HepG2 (cell line): ENCODE results near the gene GGCT. TPM values are rescaled to one million over a fixed set of nuclear protein-coding genes. Genes with fewer than 3 reads are reported as not detected.

ENCODE experiments used
- ARNT ChIP-seq: fragments of 450-650 bp; IDR thresholded peaks from 2 replicates; pipeline ENCODE4 v1.6.1; 2017
- DBP ChIP-seq: sonication (generic); formaldehyde crosslinking; IDR thresholded peaks from 2 replicates; pipeline ENCODE4 v1.4.0; 2020; ENCODE audit warnings: missing genetic modification reagents; ENCODE audit errors: not compliant biosample characterization
- GLMP ChIP-seq: sonication (generic); formaldehyde crosslinking; IDR thresholded peaks from 2 replicates; pipeline ENCODE4 v1.9.0; 2021; ENCODE audit warnings: missing genetic modification reagents, mild to moderate bottlenecking, borderline replicate concordance
- RAD51 ChIP-seq: fragments of 450-650 bp; IDR thresholded peaks from 2 replicates; pipeline ENCODE4 v1.6.1; 2016; ENCODE audit warnings: borderline replicate concordance
- SAFB2 ChIP-seq: sonication (generic); formaldehyde crosslinking; IDR thresholded peaks from 2 replicates; pipeline ENCODE4 v1.5.1; 2020; ENCODE audit warnings: missing genetic modification reagents, low read depth, mild to moderate bottlenecking, borderline replicate concordance
- SMAD9 ChIP-seq: sonication (generic); formaldehyde crosslinking; IDR thresholded peaks from 2 replicates; pipeline ENCODE4 v1.5.1; 2020; ENCODE audit warnings: mild to moderate bottlenecking, missing genetic modification reagents
- SRSF1 ChIP-seq: fragments of 200-400 bp; formaldehyde crosslinking; optimal IDR thresholded peaks from 2 replicates; pipeline ENCODE3; 2017; ENCODE audit warnings: mild to moderate bottlenecking, low read depth, low read length, moderate library complexity
- ZGPAT ChIP-seq: IDR thresholded peaks from 2 replicates; pipeline ENCODE4 v1.6.1; 2016; ENCODE audit warnings: mild to moderate bottlenecking
- ZNF331 ChIP-seq: sonication (generic); formaldehyde crosslinking; IDR thresholded peaks from 2 replicates; pipeline ENCODE4 v1.4.0; 2020; ENCODE audit warnings: missing genetic modification reagents
- ZNF646 ChIP-seq: sonication (generic); formaldehyde crosslinking; IDR thresholded peaks from 2 replicates; pipeline ENCODE4 v1.9.0; 2021; ENCODE audit warnings: mild to moderate bottlenecking, missing genetic modification reagents
- polyA plus RNA-seq, 8 experiments: library from polyadenylated mRNA; depleted of rRNA in 3 of 8; stranded (reverse) in 7 of 8; unstranded in 1 of 8; fragments of >200 nt; fragmentation: Illumina TruSeq in 4 of 8; extraction: Trizol in 4 of 8; gene quantifications; 2 replicates each; pipeline versions ENCODE4 v1.2.1 to v1.2.3, GENCODE V29; 2011 to 2016; ENCODE audit warnings: low read depth in 4 of 8, missing spikeins in 1 of 8, mixed read lengths in 1 of 8; ENCODE audit not compliant: insufficient read depth in 1 of 8
- total RNA-seq, 5 experiments: library from RNA; depleted of rRNA; stranded (reverse); fragments of >200 nt; fragmentation: Illumina TruSeq; extraction: Trizol; gene quantifications; 2 replicates each; pipeline ENCODE4 v1.2.3, GENCODE V29; 2016; ENCODE audit warnings: low read depth in 1 of 5
- TF ChIP-seq, protein P1 (sequence below): sonication (generic); formaldehyde crosslinking; IDR thresholded peaks from 2 replicates; pipeline ENCODE4 v1.4.0; 2020; ENCODE audit warnings: missing genetic modification reagents, mild to moderate bottlenecking, borderline replicate concordance
- TF ChIP-seq, protein P2 (sequence below): IDR thresholded peaks from 2 replicates; pipeline ENCODE4 v1.6.1; 2012; ENCODE audit warnings: inconsistent platforms
- TF ChIP-seq, protein P3 (sequence below): sonication (generic); formaldehyde crosslinking; IDR thresholded peaks from 2 replicates; pipeline ENCODE4 v1.5.0; 2020; ENCODE audit warnings: missing genetic modification reagents

Gene GGCT
- total and polyA plus RNA-seq, 2 of the 13 experiments (the other 11 are each of a cell fraction or from before 2014, with no cell fraction given), result 19.5 to 78.3 TPM

GRCh38 chr7:30478349-30479201 lies 26.1 kb downstream of the GGCT start, which contains the start of gene NOD1 (continued):
- TF ChIP-seq, protein P1, sequence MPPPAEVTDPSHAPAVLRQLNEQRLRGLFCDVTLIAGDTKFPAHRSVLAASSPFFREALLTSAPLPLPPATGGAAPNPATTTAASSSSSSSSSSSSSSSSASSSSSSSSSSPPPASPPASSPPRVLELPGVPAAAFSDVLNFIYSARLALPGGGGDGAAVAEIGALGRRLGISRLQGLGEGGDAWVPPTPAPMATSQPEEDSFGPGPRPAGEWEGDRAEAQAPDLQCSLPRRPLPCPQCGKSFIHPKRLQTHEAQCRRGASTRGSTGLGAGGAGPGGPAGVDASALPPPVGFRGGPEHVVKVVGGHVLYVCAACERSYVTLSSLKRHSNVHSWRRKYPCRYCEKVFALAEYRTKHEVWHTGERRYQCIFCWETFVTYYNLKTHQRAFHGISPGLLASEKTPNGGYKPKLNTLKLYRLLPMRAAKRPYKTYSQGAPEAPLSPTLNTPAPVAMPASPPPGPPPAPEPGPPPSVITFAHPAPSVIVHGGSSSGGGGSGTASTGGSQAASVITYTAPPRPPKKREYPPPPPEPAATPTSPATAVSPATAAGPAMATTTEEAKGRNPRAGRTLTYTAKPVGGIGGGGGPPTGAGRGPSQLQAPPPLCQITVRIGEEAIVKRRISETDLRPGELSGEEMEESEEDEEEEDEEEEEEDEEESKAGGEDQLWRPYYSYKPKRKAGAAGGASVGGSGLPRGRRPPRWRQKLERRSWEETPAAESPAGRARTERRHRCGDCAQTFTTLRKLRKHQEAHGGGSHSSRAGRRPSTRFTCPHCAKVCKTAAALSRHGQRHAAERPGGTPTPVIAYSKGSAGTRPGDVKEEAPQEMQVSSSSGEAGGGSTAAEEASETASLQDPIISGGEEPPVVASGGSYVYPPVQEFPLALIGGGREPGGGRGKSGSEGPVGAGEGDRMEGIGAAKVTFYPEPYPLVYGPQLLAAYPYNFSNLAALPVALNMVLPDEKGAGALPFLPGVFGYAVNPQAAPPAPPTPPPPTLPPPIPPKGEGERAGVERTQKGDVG (CRISPR knock-in tag), result no peak
- TF ChIP-seq GLMP (no peak), SMAD9 (no peak), SRSF1 (peak; percentile 83), ZNF331 (peak; percentile 22; the same call in 1 of the 2 replicates), ARNT (no peak), DBP (CRISPR knock-in tag) (no peak), SAFB2 (CRISPR knock-in tag) (peak; percentile 92; the same call in 1 of the 2 replicates), ZGPAT (CRISPR knock-in tag) (peak; percentile 64; the same call in 1 of the 2 replicates), ZNF646 (no peak), RAD51 (no peak)
- TF ChIP-seq, protein P2, sequence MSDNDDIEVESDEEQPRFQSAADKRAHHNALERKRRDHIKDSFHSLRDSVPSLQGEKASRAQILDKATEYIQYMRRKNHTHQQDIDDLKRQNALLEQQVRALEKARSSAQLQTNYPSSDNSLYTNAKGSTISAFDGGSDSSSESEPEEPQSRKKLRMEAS, result peak; percentile 49
- TF ChIP-seq, protein P3, sequence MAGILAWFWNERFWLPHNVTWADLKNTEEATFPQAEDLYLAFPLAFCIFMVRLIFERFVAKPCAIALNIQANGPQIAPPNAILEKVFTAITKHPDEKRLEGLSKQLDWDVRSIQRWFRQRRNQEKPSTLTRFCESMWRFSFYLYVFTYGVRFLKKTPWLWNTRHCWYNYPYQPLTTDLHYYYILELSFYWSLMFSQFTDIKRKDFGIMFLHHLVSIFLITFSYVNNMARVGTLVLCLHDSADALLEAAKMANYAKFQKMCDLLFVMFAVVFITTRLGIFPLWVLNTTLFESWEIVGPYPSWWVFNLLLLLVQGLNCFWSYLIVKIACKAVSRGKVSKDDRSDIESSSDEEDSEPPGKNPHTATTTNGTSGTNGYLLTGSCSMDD, result no peak
